ENCODE results near the gene NOSIP.

NOSIP gene

GRCh38 chr19:49597703-49597974, 17.3 kb upstream of the NOSIP start:
- Histone ChIP-seq H3K4me1 (ENCODE audit: control insufficient read depth in 1 of 2, insufficient read depth in 1 of 2, low read depth in 1 of 2, low read length in 1 of 2) (peaks cover 10 to 12% of the 10 kb centered on the region in 2 experiments), H3K36me3 (peaks cover 81% of the 10 kb centered on the region), H3K9me3 (no peaks in the 10 kb centered on the region), H3K4me3 (ENCODE audit: low read depth in 1 of 2, low read length in 1 of 2) (no peak overlapping the region), H3K27ac (no peak overlapping the region), H3K27me3 (no peaks in the 10 kb centered on the region)
- no peak for TF ChIP-seq CTCF (IDR thresholded peaks at IDR 0.05)

GRCh38 chr19:49596954-49597702, 16.8 kb upstream of the NOSIP start:
- Histone ChIP-seq H3K4me3 (ENCODE audit: low read depth in 1 of 2, low read length in 1 of 2) (no peak overlapping the region), H3K27me3 (no peaks in the 10 kb centered on the region), H3K27ac (no peak overlapping the region), H3K4me1 (ENCODE audit: control insufficient read depth in 1 of 2, insufficient read depth in 1 of 2, low read depth in 1 of 2, low read length in 1 of 2) (peaks cover 15 to 17% of the 10 kb centered on the region in 2 experiments), H3K9me3 (no peaks in the 10 kb centered on the region), H3K36me3 (peaks cover 76% of the 10 kb centered on the region)
- no peak for TF ChIP-seq CTCF (IDR thresholded peaks at IDR 0.05)

GRCh38 chr19:49596407-49596806, 16.1 kb upstream of the NOSIP start:
- no peak overlapping the region for H3K27ac ChIP-seq
- no peaks in the 10 kb centered on the region for H3K27me3 ChIP-seq
- peaks cover 20 to 22% of the 10 kb centered on the region in 2 experiments for H3K4me1 ChIP-seq (ENCODE audit: control insufficient read depth in 1 of 2, insufficient read depth in 1 of 2, low read depth in 1 of 2, low read length in 1 of 2)
- H3K4me3 ChIP-seq (ENCODE audit: low read depth in 1 of 2, low read length in 1 of 2): no peak overlapping the region
- no peak for TF ChIP-seq CTCF (IDR thresholded peaks at IDR 0.05)
- H3K36me3 ChIP-seq: peaks cover 69% of the 10 kb centered on the region
- H3K9me3 ChIP-seq: no peaks in the 10 kb centered on the region

- Histone ChIP-seq H3K4me3 (ENCODE audit: low read depth in 1 of 2, low read length in 1 of 2) (no peak overlapping the region), H3K36me3 (peaks cover 64% of the 10 kb centered on the region), H3K27me3 (no peaks in the 10 kb centered on the region), H3K9me3 (no peaks in the 10 kb centered on the region), H3K4me1 (ENCODE audit: control insufficient read depth in 1 of 2, insufficient read depth in 1 of 2, low read depth in 1 of 2, low read length in 1 of 2) (peaks cover 20 to 22% of the 10 kb centered on the region in 2 experiments), H3K27ac (no peak overlapping the region)
- no peak for TF ChIP-seq CTCF (IDR thresholded peaks at IDR 0.05)
Observed at GRCh38 chr19:49595819-49596404, 15.6 kb upstream of the NOSIP start.

- Histone ChIP-seq H3K36me3 (peaks cover 60% of the 10 kb centered on the region), H3K4me3 (ENCODE audit: low read depth in 1 of 2, low read length in 1 of 2) (no peak overlapping the region), H3K9me3 (no peaks in the 10 kb centered on the region)
Observed at GRCh38 chr19:49594993-49595818, 14.8 kb upstream of the NOSIP start.

More at GRCh38 chr19:49594993-49595818, 14.8 kb upstream of the NOSIP start:
- H3K27me3 ChIP-seq: no peaks in the 10 kb centered on the region
- H3K4me1 ChIP-seq (ENCODE audit: control insufficient read depth in 1 of 2, insufficient read depth in 1 of 2, low read depth in 1 of 2, low read length in 1 of 2): peaks cover 26 to 27% of the 10 kb centered on the region in 2 experiments
- no peak overlapping the region for H3K27ac ChIP-seq
- no peak for TF ChIP-seq CTCF (IDR thresholded peaks at IDR 0.05)
